Peyer's patch (tissue), 4 donors: Measurements from ENCODE around the gene SERGEF.
"Not testable (repeated sequence)": the region's sequence is repeated elsewhere in the genome, so short reads cannot be mapped to it uniquely, and the experiment has no call there.

Source experiments
- POLR2A ChIP-seq, 2 donors: fragments of 450-650 bp; IDR thresholded peaks; one replicate each; pipeline ENCODE4 v1.5.1; 2017; ENCODE audit warnings: antibody characterized with exemption in 2 of 2, mild to moderate bottlenecking in 2 of 2, moderate library complexity in 2 of 2
- TF ChIP-seq, protein P1 (sequence below), 6 experiments: fragments of 450-650 bp in 4 of 6; fragments of 200-600 bp in 2 of 6; sonication (generic) in 1 of 6; IDR thresholded peaks; one replicate each; pipeline ENCODE4 v1.5.1; 2017 to 2019; ENCODE audit warnings: antibody characterized with exemption in 6 of 6, mild to moderate bottlenecking in 3 of 6, moderate library complexity in 1 of 6

DNA sequence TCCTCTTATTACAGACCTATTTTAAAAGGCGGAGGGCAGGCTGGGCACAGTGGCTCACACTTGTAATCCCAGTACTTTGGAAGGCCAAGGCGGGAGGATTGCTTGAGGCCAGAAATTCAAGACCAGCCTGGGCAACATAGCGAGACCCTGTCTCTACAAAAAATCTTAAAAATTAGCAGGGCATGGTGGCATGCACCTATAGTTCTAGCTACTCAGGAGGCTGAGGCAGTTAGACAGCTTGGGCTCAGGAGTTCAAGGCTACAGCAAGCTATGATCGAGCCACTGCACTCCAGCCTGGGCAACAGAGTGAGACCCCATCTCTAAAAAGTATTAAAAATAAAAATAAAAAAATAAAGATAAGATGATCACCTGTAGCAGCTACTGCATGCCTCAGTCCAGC, 12.7 kb downstream of the SERGEF start:
- TF ChIP-seq, protein P1, sequence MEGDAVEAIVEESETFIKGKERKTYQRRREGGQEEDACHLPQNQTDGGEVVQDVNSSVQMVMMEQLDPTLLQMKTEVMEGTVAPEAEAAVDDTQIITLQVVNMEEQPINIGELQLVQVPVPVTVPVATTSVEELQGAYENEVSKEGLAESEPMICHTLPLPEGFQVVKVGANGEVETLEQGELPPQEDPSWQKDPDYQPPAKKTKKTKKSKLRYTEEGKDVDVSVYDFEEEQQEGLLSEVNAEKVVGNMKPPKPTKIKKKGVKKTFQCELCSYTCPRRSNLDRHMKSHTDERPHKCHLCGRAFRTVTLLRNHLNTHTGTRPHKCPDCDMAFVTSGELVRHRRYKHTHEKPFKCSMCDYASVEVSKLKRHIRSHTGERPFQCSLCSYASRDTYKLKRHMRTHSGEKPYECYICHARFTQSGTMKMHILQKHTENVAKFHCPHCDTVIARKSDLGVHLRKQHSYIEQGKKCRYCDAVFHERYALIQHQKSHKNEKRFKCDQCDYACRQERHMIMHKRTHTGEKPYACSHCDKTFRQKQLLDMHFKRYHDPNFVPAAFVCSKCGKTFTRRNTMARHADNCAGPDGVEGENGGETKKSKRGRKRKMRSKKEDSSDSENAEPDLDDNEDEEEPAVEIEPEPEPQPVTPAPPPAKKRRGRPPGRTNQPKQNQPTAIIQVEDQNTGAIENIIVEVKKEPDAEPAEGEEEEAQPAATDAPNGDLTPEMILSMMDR (IDR thresholded peaks at IDR 0.05) = not testable (repeated sequence)
- not testable (repeated sequence) for TF ChIP-seq POLR2A (IDR thresholded peaks at IDR 0.05)
